GM21723 (cell line): ENCODE results near the gene HLA-DRA.
A peak's percentile ranks its signal among the peaks of the same experiment; 100 is the strongest.
"Not testable (repeated sequence)": the region's sequence is repeated elsewhere in the genome, so short reads cannot be mapped to it uniquely, and the experiment has no call there.

Experiments used
- ATAC-seq: cut with Tn5 transposase; IDR thresholded peaks from one replicate; pipeline ENCODE4 v1.9.1; 2021; ENCODE audit warnings: mild to moderate bottlenecking, moderate library complexity; ENCODE audit not compliant: unreplicated experiment

The HLA-DRA gene

GRCh38 chr6:32430179-32430578 lies 9.5 kb upstream of the HLA-DRA start:
- ATAC-seq, result no peak

GRCh38 chr6:32431142-32431541 lies 8.5 kb upstream of the HLA-DRA start:
- ATAC-seq, result no peak

- no peak for ATAC-seq
Observed at GRCh38 chr6:32432050-32432450, 7.6 kb upstream of the HLA-DRA start.

GRCh38 chr6:32433950-32434349 lies 5.7 kb upstream of the HLA-DRA start:
- not testable (repeated sequence) for ATAC-seq

- ATAC-seq, result no peak
Observed at GRCh38 chr6:32436186-32436585, 3.5 kb upstream of the HLA-DRA start.

- ATAC-seq, result peak; percentile 69
Observed at GRCh38 chr6:32436995-32437836, 2.5 kb upstream of the HLA-DRA start.

- no peak for ATAC-seq
Observed at GRCh38 chr6:32439139-32439538, 548 bp upstream of the HLA-DRA start.

GRCh38 chr6:32442243-32442667 lies 2.6 kb downstream of the HLA-DRA start:
- no peak for ATAC-seq

GRCh38 chr6:32442977-32443552 lies 3.4 kb downstream of the HLA-DRA start:
- no peak for ATAC-seq

- ATAC-seq, result no peak
Observed at GRCh38 chr6:32444433-32444832, 4.7 kb downstream of the HLA-DRA start.

GRCh38 chr6:32445321-32445854 lies 5.7 kb downstream of the HLA-DRA start:
- ATAC-seq, result no peak

GRCh38 chr6:32447932-32448331 lies 8.2 kb downstream of the HLA-DRA start:
- ATAC-seq, result no peak

GRCh38 chr6:32449088-32449736 lies 9.5 kb downstream of the HLA-DRA start:
- no peak for ATAC-seq

- no peak for ATAC-seq
Observed at GRCh38 chr6:32457054-32457453, 17.4 kb downstream of the HLA-DRA start.

GRCh38 chr6:32459781-32460424 lies 20.2 kb downstream of the HLA-DRA start:
- ATAC-seq, result no peak

GRCh38 chr6:32460528-32460927 lies 20.8 kb downstream of the HLA-DRA start:
- ATAC-seq, result no peak

- ATAC-seq, result no peak
Observed at GRCh38 chr6:32461493-32461892, 21.8 kb downstream of the HLA-DRA start.

GRCh38 chr6:32462609-32463008 lies 22.9 kb downstream of the HLA-DRA start:
- peak; percentile 71 for ATAC-seq

GRCh38 chr6:32467743-32468503 lies 28.2 kb downstream of the HLA-DRA start:
- not testable (repeated sequence) for ATAC-seq

- no peak for ATAC-seq
Observed at GRCh38 chr6:32472781-32473375, 33.2 kb downstream of the HLA-DRA start.
